ENCODE results near the gene ZNF554.
"Not testable (repeated sequence)": the region's sequence is repeated elsewhere in the genome, so short reads cannot be mapped to it uniquely, and the experiment has no call there.

The ZNF554 gene

GRCh38 chr19:2809387-2810140 lies 10.1 kb upstream of the ZNF554 start:
- no peaks in the 10 kb centered on the region for H3K4me1 Mint-ChIP-seq (ENCODE audit: low read depth)
- no peaks in the 10 kb centered on the region for H3K27me3 Mint-ChIP-seq
- H3K36me3 Mint-ChIP-seq (ENCODE audit: low read depth) = peaks cover 29% of the 10 kb centered on the region
- no peak overlapping the region for H3K4me3 Mint-ChIP-seq
- no peaks in the 10 kb centered on the region for H3K9me3 Mint-ChIP-seq
- H3K27ac Mint-ChIP-seq = no peak overlapping the region

- Mint-ChIP-seq H3K36me3 (ENCODE audit: low read depth) (peaks cover 25% of the 10 kb centered on the region), H3K4me3 (no peak overlapping the region), H3K4me1 (ENCODE audit: low read depth) (no peaks in the 10 kb centered on the region), H3K27ac (no peak overlapping the region), H3K27me3 (no peaks in the 10 kb centered on the region), H3K9me3 (no peaks in the 10 kb centered on the region)
Observed at GRCh38 chr19:2810141-2811091, 9.3 kb upstream of the ZNF554 start.

GRCh38 chr19:2811221-2811722 lies 8.4 kb upstream of the ZNF554 start:
- no peaks in the 10 kb centered on the region for H3K27me3 Mint-ChIP-seq
- H3K4me1 Mint-ChIP-seq (ENCODE audit: low read depth) = no peaks in the 10 kb centered on the region
- no peaks in the 10 kb centered on the region for H3K9me3 Mint-ChIP-seq
- no peak overlapping the region for H3K27ac Mint-ChIP-seq
- peaks cover 22% of the 10 kb centered on the region for H3K36me3 Mint-ChIP-seq (ENCODE audit: low read depth)
- H3K4me3 Mint-ChIP-seq = no peak overlapping the region

- no peaks in the 10 kb centered on the region for H3K9me3 Mint-ChIP-seq
Observed at GRCh38 chr19:2811735-2812413, 7.8 kb upstream of the ZNF554 start.

GRCh38 chr19:2812414-2813234 lies 7.0 kb upstream of the ZNF554 start:
- Mint-ChIP-seq H3K9me3 (no peaks in the 10 kb centered on the region), H3K36me3 (ENCODE audit: low read depth) (peaks cover 17% of the 10 kb centered on the region), H3K27me3 (no peaks in the 10 kb centered on the region), H3K4me3 (no peak overlapping the region), H3K4me1 (ENCODE audit: low read depth) (peaks cover 5% of the 10 kb centered on the region), H3K27ac (no peak overlapping the region)

More at GRCh38 chr19:2811735-2812413, 7.8 kb upstream of the ZNF554 start:
- H3K27me3 Mint-ChIP-seq = no peaks in the 10 kb centered on the region
- peaks cover 17% of the 10 kb centered on the region for H3K36me3 Mint-ChIP-seq (ENCODE audit: low read depth)
- H3K4me3 Mint-ChIP-seq = no peak overlapping the region
- no peak overlapping the region for H3K27ac Mint-ChIP-seq
- no peaks in the 10 kb centered on the region for H3K4me1 Mint-ChIP-seq (ENCODE audit: low read depth)

GRCh38 chr19:2813235-2814160 lies 6.2 kb upstream of the ZNF554 start:
- H3K36me3 Mint-ChIP-seq (ENCODE audit: low read depth) = peaks cover 16% of the 10 kb centered on the region
- no peaks in the 10 kb centered on the region for H3K9me3 Mint-ChIP-seq
- no peaks in the 10 kb centered on the region for H3K27me3 Mint-ChIP-seq
- no peak overlapping the region for H3K27ac Mint-ChIP-seq
- H3K4me3 Mint-ChIP-seq = no peak overlapping the region
- H3K4me1 Mint-ChIP-seq (ENCODE audit: low read depth) = peaks cover 7% of the 10 kb centered on the region

- Mint-ChIP-seq H3K36me3 (ENCODE audit: low read depth) (peaks cover 7% of the 10 kb centered on the region), H3K4me3 (no peak overlapping the region), H3K4me1 (ENCODE audit: low read depth) (peaks cover 9% of the 10 kb centered on the region), H3K9me3 (no peaks in the 10 kb centered on the region), H3K27me3 (no peaks in the 10 kb centered on the region), H3K27ac (no peak overlapping the region)
Observed at GRCh38 chr19:2814426-2814825, 5.2 kb upstream of the ZNF554 start.

GRCh38 chr19:2815191-2815614 lies 4.5 kb upstream of the ZNF554 start:
- Mint-ChIP-seq H3K36me3 (ENCODE audit: low read depth) (peaks cover 7% of the 10 kb centered on the region), H3K4me1 (ENCODE audit: low read depth) (peaks cover 9% of the 10 kb centered on the region), H3K4me3 (no peak overlapping the region), H3K9me3 (no peaks in the 10 kb centered on the region), H3K27me3 (no peaks in the 10 kb centered on the region), H3K27ac (no peak overlapping the region)

- Mint-ChIP-seq H3K4me1 (ENCODE audit: low read depth) (peaks cover 9% of the 10 kb centered on the region), H3K9me3 (no peaks in the 10 kb centered on the region), H3K4me3 (no peak overlapping the region), H3K36me3 (ENCODE audit: low read depth) (peaks cover 6% of the 10 kb centered on the region), H3K27me3 (no peaks in the 10 kb centered on the region), H3K27ac (no peak overlapping the region)
Observed at GRCh38 chr19:2815923-2816322, 3.7 kb upstream of the ZNF554 start.

- Mint-ChIP-seq H3K4me1 (ENCODE audit: low read depth) (peaks cover 9% of the 10 kb centered on the region), H3K4me3 (no peak overlapping the region)
Observed at GRCh38 chr19:2816641-2817040, 3.0 kb upstream of the ZNF554 start.

GRCh38 chr19:2817237-2817829 lies 2.3 kb upstream of the ZNF554 start:
- not testable (repeated sequence) for H3K36me3 Mint-ChIP-seq (ENCODE audit: low read depth)

More at GRCh38 chr19:2816641-2817040, 3.0 kb upstream of the ZNF554 start:
- Mint-ChIP-seq H3K9me3 (no peaks in the 10 kb centered on the region), H3K27ac (no peak overlapping the region), H3K27me3 (no peaks in the 10 kb centered on the region), H3K36me3 (ENCODE audit: low read depth) (peaks cover 4% of the 10 kb centered on the region)

GRCh38 chr19:2820112-2820702 lies 539 bp downstream of the ZNF554 start:
- H3K4me3 Mint-ChIP-seq = peak overlapping the region; percentile 87
- H3K4me1 Mint-ChIP-seq (ENCODE audit: low read depth) = peaks cover 9% of the 10 kb centered on the region
- H3K36me3 Mint-ChIP-seq (ENCODE audit: low read depth) = peaks cover 7% of the 10 kb centered on the region
- no peak overlapping the region for H3K27ac Mint-ChIP-seq
- no peaks in the 10 kb centered on the region for H3K9me3 Mint-ChIP-seq
- H3K27me3 Mint-ChIP-seq = no peaks in the 10 kb centered on the region

More at GRCh38 chr19:2817237-2817829, 2.3 kb upstream of the ZNF554 start:
- not testable (repeated sequence) for H3K4me1 Mint-ChIP-seq (ENCODE audit: low read depth); H3K4me3 Mint-ChIP-seq; H3K27me3 Mint-ChIP-seq; H3K9me3 Mint-ChIP-seq; H3K27ac Mint-ChIP-seq

GRCh38 chr19:2822846-2823245 lies 3.2 kb downstream of the ZNF554 start:
- no peak overlapping the region for H3K27ac Mint-ChIP-seq
- H3K9me3 Mint-ChIP-seq = peaks cover 4% of the 10 kb centered on the region
- H3K4me1 Mint-ChIP-seq (ENCODE audit: low read depth) = peaks cover 4% of the 10 kb centered on the region
- peaks cover 11% of the 10 kb centered on the region for H3K36me3 Mint-ChIP-seq (ENCODE audit: low read depth)
- H3K27me3 Mint-ChIP-seq = no peaks in the 10 kb centered on the region
- no peak overlapping the region for H3K4me3 Mint-ChIP-seq

Data from stimulated activated naive CD8-positive, alpha-beta T cell treated with anti-CD3 and anti-CD28 coated beads, Interleukin-15, Interleukin-2, amounts not matched to agents 100 ng/mL and 50 ng/mL, for 24 hours (primary cell).